8988T (cell line): ENCODE measurements around the gene S100PBP.

ENCODE experiments used
- DNase-seq: peaks from one replicate; pipeline ENCODE4 v3.0.0; 2011

Gene S100PBP

DNA sequence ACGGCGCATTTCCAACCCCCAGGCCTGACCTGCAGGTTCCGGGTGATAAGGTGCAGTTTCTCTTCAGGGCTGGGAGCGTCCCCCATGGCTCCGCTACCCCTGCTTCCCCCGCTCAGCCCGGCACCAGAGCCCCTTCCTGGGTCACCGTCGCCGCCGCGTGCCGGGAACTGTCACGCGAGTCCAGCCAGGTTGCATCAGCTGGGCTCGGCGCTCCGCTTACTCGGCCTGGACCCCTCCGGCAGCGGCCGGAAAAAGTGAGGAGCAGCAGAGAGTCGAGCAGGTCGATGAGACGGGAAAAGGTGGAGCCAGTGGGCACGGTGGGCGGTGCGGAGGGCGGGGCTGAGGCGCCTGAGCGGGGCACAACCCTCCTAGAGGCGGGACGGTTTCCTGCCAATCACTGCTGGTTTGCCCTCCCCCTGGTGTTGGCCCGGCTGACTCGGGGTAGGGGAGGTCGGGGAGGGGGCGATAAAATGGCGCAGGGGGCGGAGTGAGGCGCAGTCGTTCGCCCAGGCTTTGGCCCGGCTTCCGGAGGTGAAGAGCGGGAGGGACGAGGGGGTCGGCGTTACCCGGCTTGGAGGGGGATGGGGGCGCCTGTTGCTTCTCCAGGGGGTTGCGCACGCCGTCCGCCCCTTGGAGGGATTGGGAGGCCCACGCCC, at the start of gene S100PBP, which contains the start of gene YARS1:
Gene S100PBP (plus strand): TSS at position 495 of the 656 bp plus-strand sequence. CDS start 8,447 bp downstream, outside the sequence.
Gene YARS1 (minus strand): TSS at position 200 of the 656 bp plus-strand sequence. CDS start 114 bp downstream, at position 86.
- DNase-seq, result peak; percentile 77

DNA sequence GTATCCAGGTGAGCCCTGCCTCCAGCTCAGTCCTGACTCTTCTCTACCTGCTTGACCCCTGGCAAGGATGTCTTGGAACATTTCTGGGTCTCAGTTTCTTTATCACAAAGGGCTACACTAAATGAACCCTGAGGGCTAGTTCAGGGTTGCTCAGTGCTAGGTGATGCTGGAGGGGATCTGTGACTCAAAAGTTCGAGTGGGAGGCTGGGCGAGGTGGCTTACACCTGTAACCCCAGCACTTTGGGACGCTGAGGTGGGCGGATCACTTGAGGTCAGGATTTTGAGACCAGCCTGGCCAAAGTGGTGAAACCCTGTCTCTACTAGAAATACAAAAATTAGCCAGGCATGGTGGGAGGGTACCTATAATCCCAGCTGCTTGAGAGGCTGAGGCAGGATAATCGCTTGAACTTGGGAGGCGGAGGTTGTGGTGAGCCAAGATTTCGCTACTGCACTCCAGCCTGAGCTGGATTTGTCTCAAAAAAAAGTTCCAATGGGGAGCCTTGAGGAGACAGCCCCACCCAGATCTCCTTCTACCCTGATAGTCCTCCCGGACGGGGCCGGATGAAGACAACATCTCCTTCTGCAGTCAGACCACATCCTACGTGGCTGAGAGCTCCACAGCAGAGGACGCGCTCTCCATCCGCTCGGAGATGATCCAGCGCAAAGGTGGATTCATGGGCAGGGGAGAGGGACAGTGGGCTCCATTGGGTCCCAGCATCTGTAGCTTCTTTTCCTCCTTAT, 49.2 kb upstream of the S100PBP start:
- no peak for DNase-seq

DNA sequence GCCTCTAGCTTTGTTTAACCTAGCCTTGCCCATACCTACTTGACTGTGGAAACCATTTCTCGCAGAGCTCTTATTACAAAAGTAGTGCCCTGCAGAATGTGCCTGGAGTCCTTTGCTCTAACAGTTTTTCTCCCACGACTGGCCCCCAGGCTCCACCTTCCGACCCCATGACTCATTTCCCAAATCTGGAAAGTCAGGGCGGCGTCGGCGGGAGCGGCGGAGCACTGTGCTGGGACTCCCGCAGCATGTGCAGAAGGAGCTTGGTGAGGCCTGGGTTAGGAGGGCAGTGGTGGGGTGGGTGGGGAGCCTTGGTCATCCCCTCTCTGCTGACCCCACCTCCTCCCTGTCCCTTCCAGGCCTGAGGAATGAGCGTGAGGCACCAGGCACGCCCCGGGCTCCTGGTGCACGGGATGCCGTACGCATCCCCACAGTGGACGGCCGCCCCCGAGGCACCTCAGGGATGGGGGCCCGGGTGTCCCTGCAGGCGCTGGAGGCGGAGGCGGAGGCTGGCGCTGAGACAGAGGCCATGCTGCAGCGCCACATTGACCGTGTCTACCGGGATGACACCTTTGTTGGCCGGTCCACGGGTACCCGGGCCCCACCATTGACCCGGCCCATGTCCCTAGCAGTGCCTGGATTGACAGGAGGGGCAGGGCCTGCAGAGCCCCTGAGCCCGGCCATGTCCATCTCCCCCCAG, 47.8 kb upstream of the S100PBP start:
- DNase-seq, result no peak

DNA sequence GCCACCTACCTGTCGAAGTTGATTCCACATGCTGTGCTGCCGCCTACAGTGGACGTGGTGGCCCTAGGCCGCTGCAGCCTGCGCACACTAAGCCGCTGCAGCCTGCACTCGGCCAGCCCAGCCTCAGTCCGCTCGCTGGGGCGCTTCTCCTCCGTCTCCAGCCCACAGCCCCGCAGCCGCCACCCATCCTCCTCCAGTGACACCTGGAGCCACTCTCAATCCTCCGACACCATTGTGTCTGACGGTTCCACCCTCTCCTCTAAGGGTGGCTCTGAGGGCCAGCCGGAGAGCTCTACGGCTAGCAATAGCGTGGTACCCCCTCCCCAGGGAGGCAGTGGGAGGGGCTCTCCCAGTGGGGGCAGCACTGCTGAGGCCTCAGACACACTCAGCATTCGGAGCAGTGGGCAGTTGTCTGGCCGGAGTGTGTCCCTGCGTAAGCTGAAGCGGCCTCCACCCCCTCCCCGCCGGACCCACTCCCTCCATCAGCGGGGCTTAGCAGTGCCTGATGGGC, 47.2 kb upstream of the S100PBP start:
- DNase-seq, result no peak

DNA sequence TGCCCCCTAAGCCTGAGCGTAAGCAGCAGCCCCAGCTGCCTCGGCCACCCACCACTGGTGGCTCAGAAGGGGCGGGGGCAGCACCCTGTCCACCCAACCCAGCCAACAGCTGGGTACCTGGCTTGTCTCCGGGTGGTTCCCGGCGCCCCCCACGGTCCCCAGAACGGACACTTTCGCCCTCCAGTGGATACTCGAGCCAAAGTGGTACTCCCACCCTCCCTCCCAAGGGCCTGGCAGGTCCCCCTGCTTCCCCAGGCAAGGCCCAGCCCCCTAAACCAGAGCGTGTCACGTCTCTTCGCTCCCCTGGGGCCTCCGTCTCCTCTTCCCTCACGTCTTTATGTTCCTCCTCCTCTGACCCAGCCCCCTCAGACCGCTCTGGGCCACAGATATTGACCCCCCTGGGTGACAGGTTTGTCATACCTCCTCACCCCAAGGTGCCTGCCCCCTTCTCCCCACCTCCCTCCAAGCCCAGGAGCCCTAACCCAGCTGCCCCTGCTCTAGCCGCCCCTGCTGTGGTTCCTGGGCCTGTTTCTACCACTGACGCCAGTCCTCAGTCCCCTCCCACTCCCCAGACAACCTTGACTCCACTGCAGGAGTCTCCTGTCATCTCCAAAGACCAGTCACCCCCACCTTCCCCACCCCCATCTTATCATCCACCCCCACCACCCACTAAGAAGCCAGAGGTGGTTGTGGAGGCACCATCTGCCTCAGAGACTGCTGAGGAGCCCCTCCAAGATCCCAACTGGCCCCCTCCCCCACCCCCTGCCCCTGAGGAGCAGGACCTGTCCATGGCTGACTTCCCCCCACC, 46.5 kb upstream of the S100PBP start:
- DNase-seq, result no peak

DNA sequence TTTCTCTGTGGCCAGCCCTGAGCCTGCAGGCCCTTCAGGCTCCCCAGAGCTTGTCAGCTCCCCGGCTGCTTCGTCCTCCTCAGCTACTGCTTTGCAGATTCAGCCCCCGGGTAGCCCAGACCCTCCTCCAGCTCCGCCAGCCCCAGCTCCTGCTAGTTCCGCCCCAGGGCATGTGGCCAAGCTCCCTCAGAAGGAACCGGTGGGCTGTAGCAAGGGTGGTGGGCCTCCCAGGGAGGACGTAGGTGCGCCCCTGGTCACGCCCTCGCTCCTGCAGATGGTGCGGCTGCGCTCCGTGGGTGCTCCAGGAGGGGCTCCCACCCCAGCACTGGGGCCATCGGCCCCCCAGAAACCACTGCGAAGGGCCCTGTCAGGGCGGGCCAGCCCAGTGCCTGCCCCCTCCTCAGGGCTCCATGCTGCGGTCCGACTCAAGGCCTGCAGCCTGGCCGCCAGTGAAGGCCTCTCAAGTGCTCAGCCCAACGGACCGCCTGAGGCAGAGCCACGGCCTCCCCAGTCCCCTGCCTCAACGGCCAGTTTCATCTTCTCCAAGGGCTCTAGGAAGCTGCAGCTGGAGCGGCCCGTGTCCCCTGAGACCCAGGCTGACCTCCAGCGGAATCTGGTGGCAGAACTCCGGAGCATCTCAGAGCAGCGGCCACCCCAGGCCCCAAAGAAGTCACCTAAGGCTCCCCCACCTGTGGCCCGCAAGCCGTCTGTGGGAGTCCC, 45.7 kb upstream of the S100PBP start:
- no peak for DNase-seq

DNA sequence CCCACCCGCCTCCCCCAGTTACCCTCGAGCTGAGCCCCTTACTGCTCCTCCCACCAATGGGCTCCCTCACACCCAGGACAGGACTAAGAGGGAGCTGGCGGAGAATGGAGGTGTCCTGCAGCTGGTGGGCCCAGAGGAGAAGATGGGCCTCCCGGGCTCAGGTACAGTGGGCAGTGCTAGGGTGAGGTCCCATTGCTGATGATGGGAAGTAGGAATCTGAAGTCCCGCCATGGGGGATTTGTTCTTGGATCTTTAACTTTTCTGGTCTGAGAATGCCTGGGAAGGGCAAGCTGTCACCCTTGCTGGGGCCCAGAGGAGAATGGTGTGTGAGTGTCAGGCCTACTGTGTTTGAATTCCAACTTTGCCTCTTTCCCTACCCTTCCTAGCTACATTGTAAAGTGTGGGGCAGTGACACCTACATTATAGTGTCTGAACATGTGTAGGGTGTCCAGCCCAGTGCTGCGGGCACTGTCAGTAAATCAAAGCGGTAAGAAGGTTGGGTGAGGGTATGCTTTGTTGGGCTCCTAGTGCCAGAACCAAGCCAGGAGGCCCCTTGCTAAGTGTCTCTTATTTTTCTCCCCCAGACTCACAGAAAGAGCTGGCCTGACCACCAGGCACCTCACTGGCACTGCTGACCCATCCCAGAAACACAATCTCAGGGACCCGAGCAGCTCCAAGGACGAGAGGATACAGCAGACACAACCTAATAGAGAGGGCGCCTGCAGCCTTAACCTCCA, 45.0 kb upstream of the S100PBP start:
- no peak for DNase-seq

DNA sequence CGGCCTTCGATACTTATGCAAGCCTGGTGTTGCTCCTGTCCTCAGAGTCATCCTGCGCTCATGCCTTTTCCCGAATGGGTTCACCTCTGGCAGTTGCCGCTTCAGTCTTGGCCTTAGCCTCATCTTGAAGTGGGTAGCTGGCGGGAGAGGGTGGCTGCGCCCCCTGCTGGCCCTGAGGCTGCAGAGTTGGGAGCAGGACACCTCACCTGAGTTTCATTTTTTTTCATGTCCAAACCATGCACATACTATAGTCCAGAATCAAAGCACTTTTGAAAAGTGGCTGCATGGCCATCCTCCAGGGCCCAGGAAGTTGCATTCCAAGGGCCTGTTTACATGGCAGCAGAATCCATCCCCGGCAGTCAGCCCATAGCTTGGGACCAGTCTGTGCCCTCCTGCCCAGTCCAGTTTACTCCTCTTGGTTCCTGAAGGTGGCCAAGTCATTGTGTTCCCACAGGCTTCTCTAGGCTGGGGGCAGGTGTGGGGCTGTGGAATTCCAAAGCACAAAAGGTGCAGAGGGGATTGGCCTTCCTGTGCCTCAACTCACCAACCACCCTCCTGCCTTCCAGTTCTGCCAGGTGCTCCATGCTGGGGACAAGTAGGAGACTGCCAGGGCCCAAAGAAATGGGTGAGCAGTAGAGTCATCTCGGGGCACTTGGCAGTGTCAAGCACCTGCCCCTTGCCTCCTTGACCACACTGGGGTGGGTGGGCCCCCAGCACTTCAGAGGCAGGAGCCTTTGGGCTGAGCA, 44.3 kb upstream of the S100PBP start:
- DNase-seq, result peak; percentile 56

DNA sequence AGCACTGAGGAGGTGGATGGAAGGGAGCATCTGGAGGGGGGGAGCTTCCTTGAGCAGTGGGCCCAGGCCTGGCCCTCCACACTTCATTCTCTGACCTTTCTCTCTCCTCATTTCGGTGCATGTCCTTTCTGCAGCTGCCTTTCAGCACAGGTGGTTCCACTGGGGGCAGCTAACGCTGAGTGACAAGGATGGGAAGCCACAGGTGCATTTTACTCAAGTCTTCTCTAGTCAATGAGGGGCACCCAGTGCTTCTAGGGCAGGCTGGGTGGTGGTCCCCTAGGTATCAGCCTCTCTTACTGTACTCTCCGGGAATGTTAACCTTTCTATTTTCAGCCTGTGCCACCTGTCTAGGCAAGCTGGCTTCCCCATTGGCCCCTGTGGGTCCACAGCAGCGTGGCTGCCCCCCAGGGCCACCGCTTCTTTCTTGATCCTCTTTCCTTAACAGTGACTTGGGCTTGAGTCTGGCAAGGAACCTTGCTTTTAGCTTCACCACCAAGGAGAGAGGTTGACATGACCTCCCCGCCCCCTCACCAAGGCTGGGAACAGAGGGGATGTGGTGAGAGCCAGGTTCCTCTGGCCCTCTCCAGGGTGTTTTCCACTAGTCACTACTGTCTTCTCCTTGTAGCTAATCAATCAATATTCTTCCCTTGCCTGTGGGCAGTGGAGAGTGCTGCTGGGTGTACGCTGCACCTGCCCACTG, 43.5 kb upstream of the S100PBP start:
- no peak for DNase-seq

DNA sequence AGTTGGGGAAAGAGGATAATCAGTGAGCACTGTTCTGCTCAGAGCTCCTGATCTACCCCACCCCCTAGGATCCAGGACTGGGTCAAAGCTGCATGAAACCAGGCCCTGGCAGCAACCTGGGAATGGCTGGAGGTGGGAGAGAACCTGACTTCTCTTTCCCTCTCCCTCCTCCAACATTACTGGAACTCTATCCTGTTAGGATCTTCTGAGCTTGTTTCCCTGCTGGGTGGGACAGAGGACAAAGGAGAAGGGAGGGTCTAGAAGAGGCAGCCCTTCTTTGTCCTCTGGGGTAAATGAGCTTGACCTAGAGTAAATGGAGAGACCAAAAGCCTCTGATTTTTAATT, 43.0 kb upstream of the S100PBP start:
- no peak for DNase-seq

DNA sequence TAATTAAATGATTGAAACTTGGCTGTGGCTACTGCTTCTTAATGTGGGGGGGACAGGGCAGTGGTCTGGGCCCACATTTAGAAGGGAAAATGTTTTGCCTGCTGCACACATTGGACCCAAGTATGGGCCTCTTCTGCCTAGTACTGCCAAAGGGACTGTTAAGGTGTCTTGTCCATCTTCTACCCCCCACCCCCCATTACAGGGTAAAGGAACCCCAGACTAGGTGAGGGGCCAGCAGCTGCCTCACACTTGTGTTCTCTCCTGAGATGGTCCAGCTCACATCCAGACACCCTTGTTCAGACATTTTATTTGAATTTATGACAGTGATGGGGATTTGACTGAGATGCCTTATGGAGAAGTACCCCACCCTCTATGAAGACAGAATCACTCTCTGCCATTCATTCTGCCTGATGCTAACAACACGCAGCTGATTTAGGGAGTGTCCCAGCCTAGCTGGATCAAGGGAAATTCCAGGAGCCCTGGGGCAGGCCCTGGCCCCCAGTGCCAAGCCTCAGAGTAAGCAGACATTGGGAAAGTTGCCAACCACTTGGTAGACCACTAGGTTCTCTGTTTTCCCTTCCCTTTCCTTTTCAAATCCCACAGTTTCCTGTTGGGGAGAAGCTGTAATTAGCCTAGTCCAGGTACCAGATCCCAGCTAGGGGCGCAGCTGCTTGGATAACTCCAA, 42.4 kb upstream of the S100PBP start:
- DNase-seq, result no peak

DNA sequence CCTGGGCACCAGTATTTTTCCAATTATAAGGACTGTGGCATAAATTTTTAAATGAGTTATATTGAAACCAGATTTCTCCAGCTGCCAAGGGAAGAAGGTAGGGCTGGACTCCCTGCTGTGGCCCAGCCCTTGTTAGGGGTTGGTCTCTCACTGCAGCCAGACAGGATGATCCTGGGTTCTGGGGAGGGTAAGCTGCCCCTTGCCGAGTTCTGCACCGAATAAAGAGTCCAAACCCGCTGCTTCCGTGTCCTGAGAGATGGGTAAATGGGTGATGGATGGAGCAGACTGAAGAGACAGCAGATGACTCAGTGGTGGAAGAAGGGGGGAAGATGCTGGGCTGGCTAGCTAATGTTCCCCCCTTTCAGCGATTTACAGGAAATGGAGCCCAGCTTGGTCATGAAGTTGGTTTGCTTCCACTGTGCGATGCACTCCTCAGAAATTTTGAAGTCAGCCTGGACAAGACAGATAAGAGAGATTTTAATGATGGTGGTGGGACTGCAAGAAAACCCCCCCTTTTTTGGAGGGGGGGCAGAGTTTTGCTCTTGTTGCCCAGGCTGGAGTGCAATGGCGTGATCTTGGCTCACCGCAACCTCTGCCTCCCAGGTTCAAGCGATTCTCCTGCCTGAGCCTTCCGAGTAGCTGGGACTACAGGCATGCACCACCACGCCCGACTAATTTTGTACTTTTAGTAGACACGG, 41.7 kb upstream of the S100PBP start:
- DNase-seq, result no peak

DNA sequence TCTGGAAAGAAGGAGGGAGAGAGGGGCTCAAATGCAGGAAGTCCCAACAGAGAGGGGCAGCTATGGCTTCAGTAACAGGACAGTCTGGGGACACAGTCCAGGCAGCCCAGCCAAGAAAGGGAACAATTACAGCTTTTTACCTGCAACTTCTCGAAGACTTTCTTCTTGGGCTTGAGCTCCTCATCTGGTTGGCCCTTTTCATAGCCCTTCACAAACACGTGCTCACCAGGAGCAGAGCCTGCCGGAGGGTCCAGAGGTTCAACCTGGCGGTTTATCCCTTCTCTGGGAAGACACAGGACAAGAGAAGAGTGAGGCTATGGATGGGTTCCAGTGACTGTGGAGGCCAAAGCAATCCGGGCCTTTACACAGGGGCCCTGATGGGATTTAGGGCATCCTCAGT, 38.2 kb upstream of the S100PBP start:
- DNase-seq, result no peak

DNA sequence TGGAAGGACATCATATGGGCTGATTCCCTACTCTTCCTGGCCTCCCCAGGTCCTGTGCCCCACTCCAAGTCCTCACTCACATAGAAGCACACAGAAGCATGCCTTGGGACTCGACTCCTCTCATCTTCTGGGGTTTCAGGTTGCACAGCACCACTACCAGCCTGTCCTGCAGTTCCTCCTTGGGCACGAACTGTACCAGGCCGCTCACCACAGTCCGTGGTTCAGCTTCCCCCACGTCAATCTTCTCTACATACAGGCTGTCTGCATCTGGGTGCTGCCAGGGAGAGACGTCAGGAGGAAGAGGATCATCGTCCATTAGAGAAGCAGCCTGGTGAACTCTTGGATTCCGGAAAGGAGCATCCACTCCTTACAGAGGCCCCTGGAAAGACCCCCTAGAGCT, 37.4 kb upstream of the S100PBP start:
- no peak for DNase-seq

DNA sequence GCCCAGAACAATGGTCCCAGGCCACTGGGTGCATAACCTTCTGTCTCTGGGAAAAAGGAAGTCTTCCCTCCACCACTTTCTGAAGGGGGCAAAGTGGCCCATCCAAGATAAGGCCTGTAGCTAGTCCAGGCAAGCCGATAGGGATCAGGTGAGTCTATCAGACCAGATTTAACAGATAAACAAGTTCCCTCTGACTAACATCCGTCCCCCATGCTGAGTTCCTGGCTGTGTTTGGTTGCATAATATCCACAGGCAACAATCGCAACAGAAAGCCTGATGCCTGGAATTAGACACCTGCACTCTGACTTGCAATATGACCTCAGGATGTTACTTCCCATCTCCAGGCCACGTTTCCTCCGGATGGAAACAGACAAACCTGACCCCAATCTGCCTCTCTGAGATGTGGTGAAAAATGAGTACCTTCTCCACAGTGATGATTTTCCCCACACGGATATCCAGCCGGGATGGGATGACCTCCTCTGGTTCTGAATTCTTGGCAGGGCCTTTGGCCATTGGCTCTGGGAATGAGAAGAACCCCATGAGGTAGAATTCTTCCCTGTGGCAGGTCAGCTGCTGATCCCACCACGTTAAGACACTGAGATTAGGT, 36.7 kb upstream of the S100PBP start:
- no peak for DNase-seq

DNA sequence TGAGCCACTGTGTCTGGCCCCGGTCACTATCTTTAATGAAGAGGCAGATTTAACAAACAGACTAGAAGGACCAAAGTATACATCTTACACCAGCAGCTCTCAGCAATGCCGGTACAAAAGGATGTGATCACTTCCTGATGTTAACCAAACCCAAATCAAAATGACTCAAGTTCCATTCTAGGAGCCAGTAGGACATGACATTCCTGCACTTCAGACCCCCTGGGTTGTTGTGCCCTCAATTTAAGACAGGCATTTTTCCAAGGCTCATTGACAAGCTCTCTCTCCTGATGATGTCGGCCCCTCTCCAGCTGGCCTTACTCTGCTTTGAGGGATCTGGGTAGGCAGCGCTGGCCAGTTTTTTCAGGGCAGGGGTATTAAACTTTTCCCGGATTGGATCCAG, 35.4 kb upstream of the S100PBP start:
- DNase-seq, result no peak

DNA sequence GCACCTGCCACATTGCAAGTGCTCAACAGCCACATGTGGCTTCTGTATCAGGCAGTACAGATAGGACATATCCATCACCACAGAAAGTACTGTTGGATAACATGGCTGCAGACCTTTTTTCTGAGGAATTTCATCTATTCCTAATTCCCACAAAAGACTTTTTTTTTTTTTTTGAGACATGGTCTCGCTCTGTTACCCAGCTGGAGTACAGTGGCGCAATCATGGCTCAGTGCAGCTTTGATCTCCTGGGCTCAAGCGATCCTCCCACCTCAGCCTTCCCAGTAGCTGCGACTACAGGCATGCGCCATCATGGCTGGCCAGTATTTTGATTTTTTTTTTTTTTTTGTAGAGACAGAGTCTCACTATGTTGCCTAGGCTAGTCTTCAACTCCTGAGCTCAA, 33.6 kb upstream of the S100PBP start:
- no peak for DNase-seq

DNA sequence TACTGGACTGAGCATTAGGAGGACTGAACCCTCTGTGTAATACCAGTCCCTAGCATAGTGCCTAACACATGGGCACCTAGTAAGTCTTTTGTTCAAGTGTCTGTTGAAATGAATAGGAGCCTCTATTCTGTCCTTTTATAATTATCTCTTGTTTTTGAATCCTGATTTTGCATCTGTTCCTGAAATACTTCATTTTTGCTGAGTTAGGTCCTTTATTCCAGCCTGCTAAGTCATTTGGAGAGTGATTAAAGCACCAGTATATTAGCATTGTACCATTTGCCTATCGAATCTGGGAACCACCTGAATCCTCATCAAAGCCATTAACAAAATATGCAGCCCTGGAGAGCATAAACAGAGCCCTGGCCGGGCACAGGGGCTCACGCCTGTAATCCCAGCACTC, 32.6 kb upstream of the S100PBP start:
- DNase-seq, result no peak
